Measurements from ENCODE around the gene RYR3. TPM values are rescaled to one million over a fixed set of nuclear protein-coding genes. Genes with fewer than 3 reads are reported as not detected.

RYR3 gene
- total and polyA plus RNA-seq, 2 of the 13 experiments (the other 11 are each of a cell fraction or from before 2014, with no cell fraction given), result not detected

GRCh38 chr15:33377204-33377603 is 66.4 kb downstream of the RYR3 start:
- no peaks in the 10 kb centered on the region for H3K36me3 ChIP-seq (replicated peaks in 1 of 2; ENCODE audit: control insufficient read depth in 1 of 2, insufficient read depth in 2 of 2, low read length in 2 of 2)
- no peak for ATAC-seq
- intact Hi-C loops (cut with micrococcal nuclease; ENCODE audit: unreplicated experiment), result no loop called here
- H3K9ac ChIP-seq (ENCODE audit: insufficient read depth, low read depth, low read length), result no peak overlapping the region
- ChIA-PET POLR2A (no interaction called here), CTCF (ENCODE audit: low intra/inter-chr PET ratio, low total read pairs) (no interaction called here)
- no peak for FAIRE-seq
- in situ Hi-C loops (cut with HindIII; ENCODE audit: extremely low pct_ligation_motif_present, low pct_unique_long_range_greater_than_20kb), result no loop called here
- 3% methylated on average over 4 of the region's 4 CpGs for WGBS (ENCODE audit: low lambda C conversion rate)
- no peaks in the 10 kb centered on the region for H3K4me1 ChIP-seq (ENCODE audit: insufficient read depth, low read length)
- no peaks in the 10 kb centered on the region for H4K20me1 ChIP-seq (ENCODE audit: insufficient read depth, low read length)
- no peaks in the 10 kb centered on the region; a peak in 1 of 5 replicates for H3K27me3 ChIP-seq (ENCODE audit: control insufficient read depth in 1 of 2, insufficient read depth in 2 of 2, low read length in 2 of 2)
- TF ChIP-seq PPARG (CRISPR knock-in tag; conservative IDR thresholded peaks at IDR 0.05) (no peak), BCLAF1 (IDR thresholded peaks at IDR 0.05) (no peak), ATRX (CRISPR knock-in tag; IDR thresholded peaks at IDR 0.05; ENCODE audit: borderline replicate concordance) (no peak), ZNF644 (CRISPR knock-in tag; IDR thresholded peaks at IDR 0.05; ENCODE audit: low read depth) (no peak), TCF7L2 (IDR thresholded peaks at IDR 0.05; ENCODE audit: low read depth, low read length) (no peak), SIX4 (CRISPR knock-in tag; IDR thresholded peaks at IDR 0.05) (no peak), CBX1 (IDR thresholded peaks at IDR 0.05; ENCODE audit: low read depth) (no peak), RNF219 (CRISPR knock-in tag; IDR thresholded peaks at IDR 0.05) (no peak), ZNF180 (CRISPR knock-in tag; IDR thresholded peaks at IDR 0.05; ENCODE audit: borderline replicate concordance, low read depth) (no peak), ZMYM2 (CRISPR knock-in tag; IDR thresholded peaks at IDR 0.05) (no peak), ELF3 (CRISPR knock-in tag; IDR thresholded peaks at IDR 0.05) (no peak), ZHX2 (IDR thresholded peaks at IDR 0.05; ENCODE audit: low read depth) (no peak), ZHX2 (CRISPR knock-in tag; IDR thresholded peaks at IDR 0.05; ENCODE audit: borderline replicate concordance) (no peak), ZNF550 (CRISPR knock-in tag; IDR thresholded peaks at IDR 0.05; ENCODE audit: borderline replicate concordance) (no peak), NFRKB (IDR thresholded peaks at IDR 0.05) (no peak)
- no peak overlapping the region for H2AFZ ChIP-seq (ENCODE audit: low read length)
- BruUV-seq (replicated peaks), result no TSS peak
- H3K9me3 ChIP-seq (ENCODE audit: low read length), result no peaks in the 10 kb centered on the region
- no peak for DNase-seq (ENCODE audit: low spot score)
- no peaks in the 10 kb centered on the region for H3K79me2 ChIP-seq (ENCODE audit: insufficient read depth, low read length)
- H3K4me3 ChIP-seq (replicated peaks in 1 of 3; ENCODE audit: insufficient read depth in 1 of 3, low read depth in 2 of 3, low read length in 3 of 3), result no peak overlapping the region
- no peak overlapping the region for H3K4me2 ChIP-seq (ENCODE audit: low read depth, low read length)
- H3K27ac ChIP-seq (ENCODE audit: extremely low read length, insufficient read depth, low read length), result no peak overlapping the region

Data from HepG2 (cell line).